Subcutaneous abdominal adipose tissue (tissue), 5 donors: ENCODE data around the gene PDE4C.

Source experiments
- H3K27ac ChIP-seq: one replicate; pipeline ENCODE4 v1.7.0; 2013; ENCODE audit warnings: low read depth, mild to moderate bottlenecking, inconsistent platforms, low read length, moderate library complexity
- H3K27me3 ChIP-seq, 5 donors: one replicate each; pipeline ENCODE4 v1.7.0; 2013; ENCODE audit warnings: low read length in 5 of 5, inconsistent platforms in 1 of 5; ENCODE audit not compliant: control insufficient read depth in 5 of 5, insufficient read depth in 4 of 5
- H3K36me3 ChIP-seq, 5 donors: one replicate each; pipeline ENCODE4 v1.7.0; 2013; ENCODE audit warnings: low read length in 5 of 5; ENCODE audit not compliant: control insufficient read depth in 5 of 5, insufficient read depth in 5 of 5
- H3K4me1 ChIP-seq, 5 donors: one replicate each; pipeline ENCODE4 v1.7.0; 2013; ENCODE audit warnings: low read length in 5 of 5, mild to moderate bottlenecking in 3 of 5, moderate library complexity in 1 of 5; ENCODE audit not compliant: control insufficient read depth in 5 of 5, insufficient read depth in 5 of 5
- H3K4me3 ChIP-seq, 5 donors: one replicate each; pipeline ENCODE4 v1.7.0; 2013; ENCODE audit warnings: low read length in 5 of 5, low read depth in 1 of 5
- H3K9ac ChIP-seq, 5 donors: one replicate each; pipeline ENCODE4 v1.7.0; 2013; ENCODE audit warnings: low read length in 5 of 5, mild to moderate bottlenecking in 4 of 5, moderate library complexity in 3 of 5
- H3K9me3 ChIP-seq, 5 donors: one replicate each; pipeline ENCODE4 v1.7.0; 2013; ENCODE audit warnings: low read length in 5 of 5; ENCODE audit not compliant: control insufficient read depth in 5 of 5
- donor health status: healthy.
- donor health status: healthy.
- donor health status: healthy.
- donor health status: healthy.
- donor health status: healthy.

Gene PDE4C

DNA sequence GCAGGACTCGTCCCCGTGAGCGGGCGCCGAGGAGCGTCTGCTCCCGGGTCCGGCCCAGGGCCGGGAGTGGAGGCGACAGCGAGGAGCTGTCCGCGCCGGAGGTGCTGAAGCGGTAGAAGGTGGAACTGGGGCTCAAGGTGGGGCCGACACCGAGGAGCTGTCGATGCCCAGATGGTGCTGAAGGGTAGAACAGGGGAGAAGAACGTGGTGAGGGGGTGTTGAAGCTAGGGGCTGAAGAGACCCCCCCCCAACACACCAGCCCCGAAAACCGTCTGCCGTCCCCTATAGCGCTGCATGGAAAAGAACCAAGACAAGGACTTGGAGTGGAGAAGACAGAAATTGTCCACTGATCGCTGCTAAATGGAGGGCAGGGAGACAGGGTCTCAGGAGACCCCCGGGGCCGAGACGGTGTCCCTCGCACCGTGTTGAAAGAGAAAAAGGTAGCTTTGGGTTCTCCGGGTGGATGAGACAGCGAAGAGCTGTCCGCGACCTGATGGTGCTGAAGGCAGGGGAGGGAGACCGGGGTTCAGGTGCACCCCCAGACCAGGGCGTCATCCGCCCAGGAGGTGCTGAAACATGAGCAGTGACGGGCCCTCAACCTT is 7.1 kb upstream of the PDE4C start:
- Histone ChIP-seq H3K4me1 (peaks cover 0 to 8% (median 0%) of the 10 kb centered on the region in 5 donors), H3K36me3 (no peaks in the 10 kb centered on the region), H3K9me3 (peaks cover 0 to 13% (median 7%) of the 10 kb centered on the region in 5 donors), H3K4me3 (no peak overlapping the region), H3K27me3 (peaks cover 13 to 46% (median 45%) of the 10 kb centered on the region in 5 donors), H3K9ac (no peak overlapping the region), H3K27ac (no peak overlapping the region)

DNA sequence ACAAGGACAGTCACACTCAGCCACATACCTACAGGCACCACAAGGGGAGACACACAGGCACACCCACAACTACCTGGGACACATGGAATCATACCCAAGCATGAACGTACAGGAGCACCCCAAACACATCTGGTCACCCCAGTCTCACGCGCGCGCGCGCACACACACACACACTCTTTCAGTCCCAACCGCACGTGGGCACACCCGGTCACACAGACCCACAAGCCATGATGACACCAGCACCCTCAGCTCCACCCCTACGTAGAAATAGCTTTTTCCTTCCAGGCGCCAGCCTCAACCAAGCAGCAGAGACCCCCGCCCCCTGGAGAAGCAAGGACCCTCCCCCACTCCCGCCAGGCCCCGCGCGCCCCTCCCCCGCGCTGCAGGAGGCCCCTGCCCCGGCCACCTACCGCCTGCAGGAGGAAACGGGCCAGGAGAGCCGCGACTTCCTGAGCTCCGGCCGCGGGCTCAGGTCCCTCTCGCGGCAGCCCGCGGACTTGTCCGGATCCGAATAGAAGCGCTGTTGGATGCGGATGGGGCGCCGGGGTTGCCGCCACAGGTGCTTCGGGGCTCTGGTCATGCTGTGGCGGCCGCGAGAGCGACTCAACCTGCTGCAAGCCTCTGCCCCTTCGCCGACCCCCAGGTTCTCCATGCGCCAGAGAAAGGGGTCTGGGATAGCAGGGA is 6.4 kb upstream of the PDE4C start:
- H3K9ac ChIP-seq = no peak overlapping the region
- H3K4me1 ChIP-seq = peaks cover 0 to 8% (median 0%) of the 10 kb centered on the region in 5 donors
- no peak overlapping the region for H3K27ac ChIP-seq
- peaks cover 0 to 13% (median 7%) of the 10 kb centered on the region in 5 donors for H3K9me3 ChIP-seq
- H3K27me3 ChIP-seq = peaks cover 15 to 49% (median 46%) of the 10 kb centered on the region in 5 donors
- H3K36me3 ChIP-seq = no peaks in the 10 kb centered on the region
- H3K4me3 ChIP-seq = no peak overlapping the region

DNA sequence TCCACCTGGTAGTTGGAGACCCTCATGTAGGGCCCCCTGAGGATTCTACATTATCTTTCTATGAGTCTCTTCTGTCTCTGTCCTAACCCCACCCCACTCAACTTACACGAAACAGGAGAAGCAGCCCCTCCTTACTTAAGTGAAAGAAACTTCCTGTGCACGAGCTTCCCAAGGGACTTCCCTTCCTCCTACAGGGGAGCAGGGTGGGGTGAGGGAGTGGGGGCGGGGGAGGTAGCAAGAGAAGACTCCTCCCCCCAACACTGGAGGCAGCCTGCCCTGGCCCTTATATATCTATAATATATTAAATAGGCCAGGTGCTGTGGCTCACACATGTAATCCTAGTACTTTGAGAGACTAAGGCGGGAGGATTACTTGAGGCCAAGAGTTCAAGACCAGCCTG is 5.5 kb upstream of the PDE4C start:
- Histone ChIP-seq H3K36me3 (no peaks in the 10 kb centered on the region), H3K27ac (no peak overlapping the region), H3K9ac (no peak overlapping the region), H3K9me3 (peaks cover 0 to 13% (median 7%) of the 10 kb centered on the region in 5 donors), H3K4me3 (no peak overlapping the region), H3K27me3 (peaks cover 24 to 57% (median 52%) of the 10 kb centered on the region in 5 donors), H3K4me1 (peaks cover 0 to 8% (median 0%) of the 10 kb centered on the region in 5 donors)

DNA sequence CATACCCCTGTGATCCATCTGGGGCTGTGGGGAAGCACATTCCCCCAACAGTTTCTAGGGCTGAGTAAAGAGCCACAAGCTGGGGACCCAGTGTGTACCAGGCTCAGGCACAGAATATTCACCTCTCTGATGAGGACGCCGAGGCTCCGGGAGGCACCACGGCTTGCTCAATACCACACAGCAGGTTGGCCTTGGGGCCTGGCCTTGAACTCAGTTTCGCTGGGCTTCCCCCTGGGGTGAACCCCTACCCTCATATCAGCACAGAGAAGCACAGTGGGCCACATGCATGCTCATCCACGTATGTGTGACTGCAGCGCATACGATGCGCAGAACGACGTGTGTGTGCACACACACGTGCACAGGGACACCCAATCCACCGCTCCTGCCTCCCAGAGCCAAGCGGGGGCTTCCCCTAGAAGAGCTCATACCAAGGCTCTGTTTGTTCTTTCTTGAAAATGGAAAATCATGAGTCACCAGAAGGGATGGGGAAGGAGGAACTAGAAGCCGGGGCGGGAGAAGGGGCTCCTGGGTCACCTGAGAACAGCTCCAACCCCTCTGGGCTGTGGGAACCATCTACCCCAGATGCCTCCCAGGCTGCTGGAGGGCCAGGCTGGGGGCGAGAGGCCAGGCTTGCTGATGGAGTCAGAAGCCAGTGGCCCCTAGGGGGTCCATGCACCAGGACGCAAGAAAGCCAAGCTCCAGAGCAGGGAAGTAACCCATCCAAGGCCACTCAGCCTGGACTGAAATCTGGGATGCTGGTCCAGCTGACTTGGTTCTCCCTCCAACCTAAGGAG is 4.9 kb upstream of the PDE4C start:
- no peak overlapping the region for H3K9ac ChIP-seq
- no peaks in the 10 kb centered on the region for H3K36me3 ChIP-seq
- peaks cover 26 to 59% (median 56%) of the 10 kb centered on the region in 5 donors for H3K27me3 ChIP-seq
- H3K4me1 ChIP-seq = peaks cover 0 to 8% (median 0%) of the 10 kb centered on the region in 5 donors
- H3K27ac ChIP-seq = no peak overlapping the region
- H3K9me3 ChIP-seq = peaks cover 0 to 13% (median 7%) of the 10 kb centered on the region in 5 donors
- H3K4me3 ChIP-seq = no peak overlapping the region

DNA sequence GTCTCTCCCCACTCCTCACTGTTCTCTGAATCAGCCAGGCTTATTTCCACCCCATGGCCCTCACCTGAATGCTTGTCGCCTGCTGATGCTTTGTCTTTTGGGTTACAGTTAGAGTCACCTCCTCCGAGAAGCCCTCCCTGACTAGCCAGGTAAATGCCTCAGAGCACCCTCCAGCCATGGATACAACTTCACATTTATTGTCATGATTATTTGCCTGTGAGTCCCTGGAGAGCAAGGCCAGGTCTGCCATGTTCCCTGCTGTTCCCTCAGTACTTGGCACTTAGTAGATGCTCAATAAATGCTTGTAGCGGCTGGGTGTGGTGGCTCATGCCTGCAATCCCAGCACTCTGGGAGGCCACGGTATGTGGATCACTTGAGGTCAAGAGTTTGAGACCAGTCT is 3.7 kb upstream of the PDE4C start:
- Histone ChIP-seq H3K4me1 (peaks cover 0 to 19% (median 12%) of the 10 kb centered on the region in 5 donors), H3K27me3 (peaks cover 37 to 68% (median 65%) of the 10 kb centered on the region in 5 donors), H3K9me3 (peaks cover 0 to 13% (median 7%) of the 10 kb centered on the region in 5 donors), H3K4me3 (no peak overlapping the region), H3K9ac (no peak overlapping the region), H3K27ac (no peak overlapping the region), H3K36me3 (no peaks in the 10 kb centered on the region)

DNA sequence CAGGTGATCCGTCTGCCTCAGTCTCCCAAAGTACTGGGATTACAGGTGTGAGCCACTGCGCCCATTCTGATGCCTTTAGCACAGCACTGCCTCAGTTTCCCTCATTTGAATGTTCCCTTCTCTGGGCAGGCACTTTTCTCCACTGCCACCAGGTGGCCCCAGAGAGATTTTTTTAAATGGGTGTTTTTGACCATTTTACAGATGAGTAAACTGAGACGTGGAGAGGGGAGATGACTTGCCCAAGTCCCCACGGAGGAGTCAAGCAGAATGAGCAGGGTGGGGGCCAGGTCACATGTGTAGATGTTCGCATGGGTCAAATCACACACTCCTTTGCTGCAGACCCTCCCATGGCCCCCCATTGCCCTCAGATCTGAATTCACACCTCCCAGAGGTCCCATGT is 3.2 kb upstream of the PDE4C start:
- peaks cover 0 to 13% (median 7%) of the 10 kb centered on the region in 5 donors for H3K9me3 ChIP-seq
- H3K27me3 ChIP-seq = peaks cover 33 to 66% (median 64%) of the 10 kb centered on the region in 5 donors
- H3K4me1 ChIP-seq = peaks cover 0 to 24% (median 16%) of the 10 kb centered on the region in 5 donors
- H3K4me3 ChIP-seq = no peak overlapping the region
- H3K27ac ChIP-seq = no peak overlapping the region
- H3K36me3 ChIP-seq = no peaks in the 10 kb centered on the region
- H3K9ac ChIP-seq = no peak overlapping the region

DNA sequence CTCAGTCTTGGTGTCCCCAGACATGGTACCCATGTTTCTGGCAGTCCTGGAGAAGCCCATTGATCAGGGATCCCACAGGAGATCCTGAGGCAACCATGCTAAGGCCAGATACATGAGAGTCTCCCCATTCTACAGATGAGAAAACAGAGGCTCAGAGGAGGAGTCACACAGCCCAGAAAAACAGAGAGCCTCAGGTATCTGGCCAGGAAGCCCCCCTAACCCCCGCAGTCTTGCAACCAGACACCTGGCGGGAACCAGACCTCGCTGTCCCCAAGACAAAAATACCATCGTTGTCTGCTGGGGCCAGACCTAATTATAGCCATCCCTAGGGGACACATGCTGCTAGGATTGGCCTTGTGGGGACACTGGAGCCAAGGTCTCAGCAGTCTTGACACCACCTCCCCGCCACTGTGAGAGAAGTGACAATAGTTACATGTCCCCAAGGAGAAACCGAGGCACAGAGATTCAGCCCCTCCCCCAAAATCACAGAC is 1.6 kb upstream of the PDE4C start:
- Histone ChIP-seq H3K27ac (no peak overlapping the region), H3K4me1 (peaks cover 0 to 32% (median 22%) of the 10 kb centered on the region in 5 donors), H3K9ac (peak overlapping the region in 1 of 5 donors; percentile 37), H3K27me3 (peaks cover 26 to 50% (median 50%) of the 10 kb centered on the region in 5 donors), H3K36me3 (no peaks in the 10 kb centered on the region), H3K9me3 (peaks cover 0 to 5% (median 0%) of the 10 kb centered on the region in 5 donors), H3K4me3 (no peak overlapping the region)

DNA sequence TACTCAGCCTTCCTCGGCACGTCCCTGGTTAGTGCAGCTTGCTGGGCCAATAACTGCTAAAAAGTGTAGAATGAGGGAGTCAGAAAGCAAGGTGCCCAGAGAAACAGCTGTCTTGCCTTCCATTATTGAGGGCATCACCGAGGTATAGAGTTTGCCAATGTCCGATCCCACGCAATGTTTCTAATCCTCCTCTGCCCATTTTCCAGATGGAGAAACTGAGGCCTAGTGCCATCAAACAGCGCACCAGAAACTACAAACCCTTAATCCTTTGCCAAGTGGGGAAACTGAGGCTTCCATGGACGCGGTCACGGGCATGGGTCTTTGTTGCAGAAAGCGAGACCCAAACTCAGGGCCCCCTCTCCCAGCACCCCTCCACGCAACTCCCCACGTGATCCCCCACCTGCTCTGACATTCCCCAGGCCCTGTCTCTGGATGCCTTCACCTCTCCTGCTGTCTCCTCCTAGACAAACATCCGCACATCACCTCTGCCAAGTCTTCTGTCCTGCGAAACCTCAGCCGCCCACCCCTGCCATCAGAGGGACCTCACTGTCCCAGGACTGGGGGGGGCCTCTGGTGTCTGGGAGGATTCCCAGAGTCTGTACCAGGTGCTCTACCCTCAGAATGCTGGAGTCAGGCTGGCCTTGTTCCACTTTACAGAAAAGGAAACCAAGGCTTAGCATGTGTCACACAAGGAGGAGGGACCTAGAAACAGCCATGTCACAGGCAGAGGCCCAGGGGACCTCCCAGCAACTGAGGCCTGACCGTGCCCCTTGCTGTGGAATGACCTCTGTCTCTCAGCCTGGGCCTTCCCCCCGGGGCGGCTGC is 930 bp upstream of the PDE4C start:
- Histone ChIP-seq H3K27ac (no peak overlapping the region), H3K4me1 (peaks cover 0 to 32% (median 22%) of the 10 kb centered on the region in 5 donors), H3K36me3 (no peaks in the 10 kb centered on the region), H3K9ac (peak overlapping the region in 1 of 5 donors; percentile 37), H3K9me3 (peaks cover 0 to 2% (median 0%) of the 10 kb centered on the region in 5 donors), H3K4me3 (no peak overlapping the region), H3K27me3 (peaks cover 26 to 47% (median 45%) of the 10 kb centered on the region in 5 donors)

DNA sequence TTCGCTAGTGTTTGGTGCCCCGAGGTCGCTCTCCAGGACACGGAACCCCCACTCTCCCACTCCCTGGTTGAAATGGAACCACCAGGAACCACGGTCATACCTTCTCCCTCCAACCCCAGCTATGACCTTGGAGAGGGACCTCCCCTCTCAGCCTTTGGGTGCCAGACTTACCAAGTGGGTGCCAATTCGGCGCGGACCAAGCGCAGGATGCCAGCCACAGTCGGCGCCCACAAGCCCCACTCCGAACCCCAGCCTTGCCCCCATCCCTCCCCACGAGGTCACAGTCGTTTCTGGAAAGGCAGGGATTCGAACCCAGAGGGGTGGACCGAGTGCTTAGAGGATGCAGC is 910 bp downstream of the PDE4C start:
- Histone ChIP-seq H3K9ac (peak overlapping the region in 3 of 5 donors; percentile 46 to 77 (median 72)), H3K36me3 (no peaks in the 10 kb centered on the region), H3K4me3 (peak overlapping the region in 1 of 5 donors; percentile 14), H3K4me1 (peaks cover 0 to 24% (median 22%) of the 10 kb centered on the region in 5 donors), H3K27ac (no peak overlapping the region), H3K27me3 (peaks cover 26 to 51% (median 40%) of the 10 kb centered on the region in 5 donors), H3K9me3 (no peaks in the 10 kb centered on the region)
